HG03103 (cell line): ENCODE results near the gene APCDD1L.
"Not testable (repeated sequence)": the region's sequence is repeated elsewhere in the genome, so short reads cannot be mapped to it uniquely, and the experiment has no call there.

ENCODE experiments used
- ATAC-seq: cut with Tn5 transposase; IDR thresholded peaks from one replicate; pipeline ENCODE4 v1.9.1; 2021; ENCODE audit warnings: low read depth; ENCODE audit not compliant: unreplicated experiment

The APCDD1L gene

DNA sequence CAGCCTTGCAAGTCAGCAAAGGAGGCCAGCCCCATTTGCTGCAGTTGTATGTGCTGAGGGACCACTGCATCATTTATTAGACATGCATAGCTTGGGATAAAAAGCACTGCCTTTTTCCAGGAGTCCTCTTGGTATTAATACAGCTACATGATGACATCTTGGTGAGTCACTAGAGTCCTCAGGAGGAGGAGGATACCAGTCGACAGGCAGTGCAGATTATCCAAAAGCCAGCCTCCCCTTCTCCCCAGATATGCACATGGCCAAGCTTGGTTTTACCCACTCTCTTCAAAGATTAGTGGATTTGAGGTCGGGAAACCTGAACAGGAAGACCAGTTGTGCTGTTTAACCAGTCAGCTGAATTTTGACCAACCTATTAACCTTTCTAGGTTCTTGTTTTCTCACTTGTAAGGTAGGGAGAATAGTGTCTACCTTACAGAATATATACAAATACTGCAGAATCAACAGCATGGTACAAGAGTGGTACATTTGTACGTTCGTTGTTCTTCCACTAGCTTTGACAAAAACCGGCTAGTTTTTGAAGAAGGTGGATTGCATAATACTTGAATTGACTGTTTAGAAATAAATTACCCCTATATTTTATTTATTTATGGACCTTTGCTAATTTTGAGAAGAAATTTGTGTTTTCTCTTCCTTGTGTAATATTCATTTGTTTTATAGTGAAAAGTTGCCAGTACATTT lies 94.3 kb downstream of the APCDD1L start:
- ATAC-seq: no peak

- no peak for ATAC-seq
Measured at GRCh38 chr20:58418949-58419748, 96.0 kb downstream of the APCDD1L start.

DNA sequence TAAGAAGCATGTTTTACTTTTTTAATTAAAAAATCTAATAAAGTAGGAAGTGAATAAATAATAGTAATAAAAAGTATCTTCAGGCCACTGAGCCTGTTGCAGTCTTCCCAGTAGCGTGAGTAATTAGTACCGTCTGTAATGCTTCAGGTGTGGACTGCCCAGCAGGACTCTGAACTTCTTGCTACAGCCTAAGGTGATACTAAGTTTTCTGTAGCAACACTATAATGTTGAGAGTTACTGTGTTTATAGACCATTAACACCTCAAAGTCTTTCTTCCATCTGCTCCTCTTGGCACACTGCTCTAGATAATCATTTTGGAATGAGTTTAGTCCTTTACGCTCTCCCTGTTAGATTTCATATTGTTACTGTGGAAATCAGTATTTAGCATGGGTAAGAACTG lies 97.8 kb downstream of the APCDD1L start:
- ATAC-seq: no peak

- no peak for ATAC-seq
Measured at GRCh38 chr20:58416835-58417234, 98.4 kb downstream of the APCDD1L start.

DNA sequence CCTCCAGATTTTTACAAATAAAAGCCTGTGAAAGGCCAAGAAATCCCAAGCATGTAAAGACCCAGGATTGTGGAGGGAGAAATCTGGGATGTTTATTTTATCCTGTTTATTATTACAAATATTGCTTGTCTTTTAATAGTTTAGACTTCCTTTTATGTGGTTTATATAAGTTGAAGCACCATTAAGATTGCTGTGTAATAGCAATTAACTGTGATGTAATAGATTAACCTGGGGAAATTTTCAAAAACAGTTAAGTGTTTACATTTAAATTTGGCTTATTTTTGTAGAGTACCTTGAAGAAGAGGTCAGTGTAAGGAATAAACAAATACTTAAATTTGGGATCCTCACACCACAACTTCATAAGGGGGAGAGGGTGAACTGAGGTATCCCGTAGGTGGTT lies 99.1 kb downstream of the APCDD1L start:
- no peak for ATAC-seq

- not testable (repeated sequence) for ATAC-seq
Measured at GRCh38 chr20:58414786-58415185, 100.4 kb downstream of the APCDD1L start.

- not testable (repeated sequence) for ATAC-seq
Measured at GRCh38 chr20:58414216-58414615, 101.0 kb downstream of the APCDD1L start.
